OCI-LY7 (cell line): ENCODE data around the gene NUP62. TPM values are rescaled to one million over a fixed set of nuclear protein-coding genes. Genes with fewer than 3 reads are reported as not detected.

Experiments used
- BruUV-seq: library from RNA; stranded (reverse); fragments of 400-500 nt; replicated peaks from 2 replicates; lab custom pipeline; 2021; lab: Mats Ljungman, UMichigan
- CTCF ChIA-PET: fragments of 300-600 bp; sonication (Branson Sonifier 250); formaldehyde crosslinking; loops from one replicate; lab custom pipeline; 2022; ENCODE audit warnings: antibody characterized with exemption; ENCODE audit not compliant: unreplicated experiment; lab: Charles Lee
- POLR2A ChIA-PET: fragments of 300-600 bp; sonication (Branson Sonifier 250); formaldehyde crosslinking; loops from one replicate; lab custom pipeline; 2022; ENCODE audit warnings: antibody characterized with exemption; lab: Charles Lee
- DNase-seq: peaks from one replicate; pipeline ENCODE4 v3.0.0-alpha.2; 2015; ENCODE audit warnings: low spot score
- H2AFZ ChIP-seq: fragments of 200-600 bp; sonication (generic), shearing (Covaris generic); 2 replicates; pipeline ENCODE4 v1.6.1; 2014; ENCODE audit warnings: mild to moderate bottlenecking, antibody characterized with exemption, low read length, moderate library complexity
- H3K27ac ChIP-seq: fragments of 200-600 bp; sonication (generic); 2 replicates; pipeline ENCODE4 v1.5.1; 2014; ENCODE audit warnings: mixed run types, low read depth, mild to moderate bottlenecking, moderate library complexity, low read length, inconsistent platforms; ENCODE audit not compliant: poor library complexity, severe bottlenecking
- H3K36me3 ChIP-seq: fragments of 200-600 bp; sonication (generic); 2 replicates; pipeline ENCODE4 v1.6.1; 2014; ENCODE audit warnings: mild to moderate bottlenecking, antibody characterized with exemption, low read length, moderate library complexity, mixed read lengths; ENCODE audit not compliant: insufficient read depth
- H3K4me1 ChIP-seq: fragments of 200-600 bp; sonication (generic); 2 replicates; pipeline ENCODE4 v1.5.1; 2014; ENCODE audit warnings: mild to moderate bottlenecking, low read length; ENCODE audit not compliant: insufficient read depth, poor library complexity, severe bottlenecking
- H3K4me2 ChIP-seq: fragments of 200-600 bp; sonication (generic); 2 replicates; pipeline ENCODE4 v1.6.1; 2014; ENCODE audit warnings: mild to moderate bottlenecking, low read length
- H3K4me3 ChIP-seq: fragments of 200-600 bp; sonication (generic); 2 replicates; pipeline ENCODE4 v1.5.1; 2014; ENCODE audit warnings: mild to moderate bottlenecking, low read depth, low read length; ENCODE audit not compliant: poor library complexity, severe bottlenecking
- H3K79me2 ChIP-seq: fragments of 200-600 bp; sonication (generic); 2 replicates; pipeline ENCODE4 v1.6.1; 2016; ENCODE audit warnings: low read depth, mild to moderate bottlenecking, low read length, moderate library complexity, mixed read lengths; ENCODE audit not compliant: insufficient read depth
- H3K9me2 ChIP-seq: fragments of 200-600 bp; sonication (generic); 2 replicates; pipeline ENCODE4 v1.6.1; 2016; ENCODE audit warnings: mild to moderate bottlenecking, low read length, mixed read lengths; ENCODE audit not compliant: insufficient read depth
- H3K9me3 ChIP-seq: fragments of 200-600 bp; sonication (generic); 2 replicates; pipeline ENCODE4 v1.6.1; 2014; ENCODE audit warnings: mild to moderate bottlenecking, mixed run types, low read length, mixed read lengths
- H4K20me1 ChIP-seq: fragments of 200-600 bp; sonication (generic); 2 replicates; pipeline ENCODE4 v1.6.1; 2014; ENCODE audit warnings: mild to moderate bottlenecking, antibody characterized with exemption, low read length, moderate library complexity, mixed read lengths; ENCODE audit not compliant: insufficient read depth
- CTCF ChIP-seq: fragments of 200-600 bp; sonication (generic); conservative IDR thresholded peaks from 2 replicates; pipeline ENCODE4 v1.5.1; 2014; ENCODE audit warnings: mild to moderate bottlenecking, antibody characterized with exemption, low read length, moderate library complexity, mixed read lengths
- EZH2phosphoT487 ChIP-seq: fragments of 200-600 bp; sonication (generic); IDR thresholded peaks from 2 replicates; pipeline ENCODE4 v1.6.1; 2018; ENCODE audit warnings: low read depth, borderline replicate concordance, mild to moderate bottlenecking, mixed run types, antibody characterized with exemption, low read length, moderate library complexity, mixed read lengths
- intact Hi-C: fragments of 100-400 bp; cut with micrococcal nuclease; formaldehyde crosslinking; loops from one replicate; pipeline ENCODE4 v1.10.0; 2022; ENCODE audit not compliant: unreplicated experiment
- total RNA-seq, 2 experiments: library from RNA; depleted of rRNA in 1 of 2; stranded (reverse); fragments of >200 nt in 1 of 2; shearing (Covaris generic) in 1 of 2; gene quantifications; 2 replicates each; pipeline ENCODE4 v1.2.3, GENCODE V29; 2014 to 2022

Gene NUP62
- total RNA-seq, 2 experiments from 2014 or later = 75.6 to 76.3 TPM

- POLR2A ChIA-PET = no interaction called here
- CTCF ChIA-PET = no interaction called here
- no peak for TF ChIP-seq EZH2phosphoT487
- no peak for TF ChIP-seq CTCF
- DNase-seq = no peak
- H3K79me2 ChIP-seq = no peaks in the 10 kb centered on the region
- no peaks in the 10 kb centered on the region for H3K9me2 ChIP-seq
- no TSS peak for BruUV-seq
- no peak overlapping the region for H3K27ac ChIP-seq
- no peak overlapping the region for H2AFZ ChIP-seq
- H3K4me1 ChIP-seq = peaks cover 16% of the 10 kb centered on the region
- H4K20me1 ChIP-seq = no peaks in the 10 kb centered on the region
- H3K4me3 ChIP-seq = no peak overlapping the region
- H3K36me3 ChIP-seq = peaks cover 26% of the 10 kb centered on the region
- no peak overlapping the region for H3K4me2 ChIP-seq
- H3K9me3 ChIP-seq = no peaks in the 10 kb centered on the region
- intact Hi-C loops = no loop called here
These were observed 46.7 kb downstream of the NUP62 start for GRCh38 chr19:49882643-49883042.

DNA sequence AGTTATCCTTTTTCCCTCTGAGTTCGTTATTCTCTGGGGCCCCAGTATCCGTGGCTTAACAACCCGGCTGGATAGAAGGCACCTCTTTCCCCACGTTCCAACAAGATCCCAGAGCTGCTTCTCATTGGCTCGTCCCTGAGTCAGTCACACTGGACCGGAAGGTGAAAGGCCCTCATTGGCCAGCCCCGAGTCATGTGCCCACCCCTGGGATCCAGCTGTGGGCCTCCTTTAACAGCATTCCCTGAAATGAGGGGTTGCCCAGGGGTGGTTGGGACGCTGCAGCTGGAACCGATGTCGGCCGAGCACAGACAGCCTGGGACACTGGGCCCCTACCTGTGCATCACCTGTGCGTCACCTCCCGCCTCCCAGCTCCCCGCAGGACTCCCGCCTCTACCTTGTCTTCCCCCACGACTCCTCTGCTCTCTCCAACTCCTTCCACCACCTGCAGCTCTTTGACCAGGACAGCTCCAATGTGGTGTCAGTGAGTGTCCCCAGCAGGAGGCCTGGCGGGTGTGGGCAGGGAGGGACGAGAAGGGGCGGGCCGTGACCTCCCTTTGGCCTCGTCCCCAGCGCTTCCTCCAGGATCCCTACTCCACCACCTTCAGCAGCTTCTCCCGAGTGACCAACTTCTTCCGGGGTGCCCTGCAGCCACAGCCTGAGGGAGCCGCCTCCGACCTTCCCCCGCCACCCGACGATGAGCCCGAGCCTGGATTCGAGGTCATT lies 47.5 kb downstream of the NUP62 start:
- Histone ChIP-seq H3K27ac (no peak overlapping the region), H3K4me2 (no peak overlapping the region), H3K9me3 (no peaks in the 10 kb centered on the region), H2AFZ (no peak overlapping the region), H4K20me1 (no peaks in the 10 kb centered on the region), H3K79me2 (no peaks in the 10 kb centered on the region), H3K36me3 (peaks cover 26% of the 10 kb centered on the region), H3K4me1 (peaks cover 16% of the 10 kb centered on the region), H3K9me2 (no peaks in the 10 kb centered on the region), H3K4me3 (no peak overlapping the region)
- ChIA-PET CTCF (no interaction called here), POLR2A (no interaction called here)
- intact Hi-C loops = no loop called here
- TF ChIP-seq EZH2phosphoT487 (no peak), CTCF (no peak)
- no TSS peak for BruUV-seq
- DNase-seq = no peak

- POLR2A ChIA-PET = no interaction called here
- no peaks in the 10 kb centered on the region for H3K9me2 ChIP-seq
- peaks cover 26% of the 10 kb centered on the region for H3K36me3 ChIP-seq
These were observed 48.1 kb downstream of the NUP62 start for GRCh38 chr19:49881186-49881585.

More at GRCh38 chr19:49881186-49881585, 48.1 kb downstream of the NUP62 start:
- DNase-seq = no peak
- Histone ChIP-seq H4K20me1 (no peaks in the 10 kb centered on the region), H3K79me2 (no peaks in the 10 kb centered on the region), H3K4me1 (peaks cover 16% of the 10 kb centered on the region), H3K4me2 (no peak overlapping the region), H2AFZ (no peak overlapping the region), H3K4me3 (no peak overlapping the region), H3K9me3 (no peaks in the 10 kb centered on the region), H3K27ac (no peak overlapping the region)
- intact Hi-C loops = no loop called here
- TF ChIP-seq CTCF (no peak), EZH2phosphoT487 (no peak)
- no TSS peak for BruUV-seq
- CTCF ChIA-PET = no interaction called here
